SK-N-SH treated with all-trans-retinoic acid at 6 μM for 48 hours (cell line): Measurements from ENCODE around the gene LSM12.

Experiments
- ATAC-seq: fragments of 200-7000 bp; cut with Tn5 transposase; 3 replicates; pipeline ENCODE4 v1.9.1; 2020; ENCODE audit warnings: mild to moderate bottlenecking, moderate library complexity
- BACH2 ChIP-seq: fragments of 250-450 bp; sonication (Bioruptor Pico); IDR thresholded peaks from 2 replicates; pipeline ENCODE4 v1.9.0; 2021; ENCODE audit warnings: mild to moderate bottlenecking, borderline replicate concordance
- GLIS3 ChIP-seq: fragments of 250-450 bp; sonication (Bioruptor Pico); IDR thresholded peaks from 2 replicates; pipeline ENCODE4 v1.5.0; 2020; ENCODE audit warnings: mild to moderate bottlenecking, moderate library complexity
- ISL1 ChIP-seq: fragments of 250-450 bp; sonication (Bioruptor Pico); IDR thresholded peaks from 2 replicates; pipeline ENCODE4 v2.1.2; 2022; ENCODE audit warnings: mild to moderate bottlenecking, moderate library complexity
- OSR1 ChIP-seq: fragments of 250-450 bp; sonication (Bioruptor Pico); IDR thresholded peaks from 2 replicates; pipeline ENCODE4 v1.8.0; 2022; ENCODE audit warnings: moderate library complexity, mild to moderate bottlenecking, inconsistent platforms
- PPARA ChIP-seq: fragments of 250-450 bp; sonication (Bioruptor Pico); IDR thresholded peaks from 2 replicates; pipeline ENCODE4 v1.5.0; 2020; ENCODE audit warnings: mild to moderate bottlenecking, borderline replicate concordance
- SNAI2 ChIP-seq: fragments of 250-450 bp; sonication (Bioruptor Pico); IDR thresholded peaks from 2 replicates; pipeline ENCODE4 v1.5.0; 2020; ENCODE audit warnings: mild to moderate bottlenecking, moderate library complexity
- TCF4 ChIP-seq: fragments of 250-450 bp; sonication (Bioruptor Pico); IDR thresholded peaks from 2 replicates; pipeline ENCODE4 v1.8.0; 2021; ENCODE audit warnings: mild to moderate bottlenecking, moderate library complexity, borderline replicate concordance
- TOX ChIP-seq: fragments of 250-450 bp; sonication (Bioruptor Pico); IDR thresholded peaks from 2 replicates; pipeline ENCODE4 v1.8.0; 2021; ENCODE audit warnings: mild to moderate bottlenecking, moderate library complexity, borderline replicate concordance
- ZC3H10 ChIP-seq: fragments of 250-450 bp; sonication (Bioruptor Pico); IDR thresholded peaks from 2 replicates; pipeline ENCODE4 v1.5.1; 2021; ENCODE audit warnings: mild to moderate bottlenecking, moderate library complexity
- ZFP30 ChIP-seq: fragments of 450-650 bp; formaldehyde crosslinking; IDR thresholded peaks from 2 replicates; pipeline ENCODE4 v1.5.0; 2022; ENCODE audit warnings: mild to moderate bottlenecking, moderate library complexity
- ZNF565 ChIP-seq: fragments of 450-650 bp; formaldehyde crosslinking; conservative IDR thresholded peaks from 2 replicates; pipeline ENCODE4 v1.5.0; 2020; ENCODE audit warnings: low read depth, mild to moderate bottlenecking, moderate library complexity
- ZNF70 ChIP-seq: fragments of 450-650 bp; formaldehyde crosslinking; IDR thresholded peaks from 2 replicates; pipeline ENCODE4 v1.5.0; 2020; ENCODE audit warnings: mild to moderate bottlenecking, moderate library complexity
- ZNF8 ChIP-seq: fragments of 450-650 bp; formaldehyde crosslinking; IDR thresholded peaks from 2 replicates; pipeline ENCODE4 v1.5.0; 2020; ENCODE audit warnings: mild to moderate bottlenecking, moderate library complexity
- TF ChIP-seq, protein P1 (sequence below): fragments of 250-450 bp; sonication (Bioruptor Pico); IDR thresholded peaks from 2 replicates; pipeline ENCODE4 v1.5.0; 2020; ENCODE audit warnings: mild to moderate bottlenecking, moderate library complexity
- TF ChIP-seq, protein P2 (sequence below): fragments of 250-450 bp; sonication (Bioruptor Pico); IDR thresholded peaks from 2 replicates; pipeline ENCODE4 v1.8.0; 2021; ENCODE audit warnings: low read depth, mild to moderate bottlenecking, moderate library complexity, borderline replicate concordance
- TF ChIP-seq, protein P3 (sequence below): fragments of 250-450 bp; sonication (Bioruptor Pico); IDR thresholded peaks from 2 replicates; pipeline ENCODE4 v1.5.1; 2020; ENCODE audit warnings: low read depth, mild to moderate bottlenecking, moderate library complexity
- TF ChIP-seq, protein P4 (sequence below): fragments of 250-450 bp; sonication (Bioruptor Pico); IDR thresholded peaks from 2 replicates; pipeline ENCODE4 v1.5.1; 2021; ENCODE audit warnings: mild to moderate bottlenecking, moderate library complexity
- TF ChIP-seq, protein P5 (sequence below): fragments of 250-450 bp; sonication (Bioruptor Pico); IDR thresholded peaks from 2 replicates; pipeline ENCODE4 v1.8.0; 2020; ENCODE audit warnings: mild to moderate bottlenecking, moderate library complexity, borderline replicate concordance

The LSM12 gene

DNA sequence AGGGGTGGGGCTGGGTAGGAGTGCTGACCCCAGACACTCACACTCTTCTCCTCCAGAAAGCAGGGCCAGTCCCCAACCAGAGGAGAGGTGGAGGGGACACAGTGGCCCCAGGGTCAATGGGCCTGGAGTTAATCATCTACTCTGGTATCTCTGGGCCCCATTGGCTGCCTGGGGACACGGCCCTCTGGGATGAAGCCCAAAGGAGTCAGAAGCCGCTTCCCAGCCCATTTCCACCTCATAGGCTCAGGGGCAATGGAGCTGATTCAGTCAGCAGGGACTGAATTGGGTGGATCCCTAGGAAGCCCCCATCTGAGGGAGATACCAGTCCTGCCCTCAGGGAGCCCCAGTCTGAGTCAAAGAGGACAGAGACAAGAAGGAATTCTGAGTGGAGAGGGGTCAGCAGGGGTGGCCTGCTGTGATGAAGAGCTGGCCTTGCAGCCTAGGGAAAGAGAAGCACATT, 65.0 kb downstream of the LSM12 start:
- no peak for ATAC-seq
- no peak for TF ChIP-seq TOX
- TF ChIP-seq ZNF565 (CRISPR knock-in tag): no peak
- TF ChIP-seq, protein P1, sequence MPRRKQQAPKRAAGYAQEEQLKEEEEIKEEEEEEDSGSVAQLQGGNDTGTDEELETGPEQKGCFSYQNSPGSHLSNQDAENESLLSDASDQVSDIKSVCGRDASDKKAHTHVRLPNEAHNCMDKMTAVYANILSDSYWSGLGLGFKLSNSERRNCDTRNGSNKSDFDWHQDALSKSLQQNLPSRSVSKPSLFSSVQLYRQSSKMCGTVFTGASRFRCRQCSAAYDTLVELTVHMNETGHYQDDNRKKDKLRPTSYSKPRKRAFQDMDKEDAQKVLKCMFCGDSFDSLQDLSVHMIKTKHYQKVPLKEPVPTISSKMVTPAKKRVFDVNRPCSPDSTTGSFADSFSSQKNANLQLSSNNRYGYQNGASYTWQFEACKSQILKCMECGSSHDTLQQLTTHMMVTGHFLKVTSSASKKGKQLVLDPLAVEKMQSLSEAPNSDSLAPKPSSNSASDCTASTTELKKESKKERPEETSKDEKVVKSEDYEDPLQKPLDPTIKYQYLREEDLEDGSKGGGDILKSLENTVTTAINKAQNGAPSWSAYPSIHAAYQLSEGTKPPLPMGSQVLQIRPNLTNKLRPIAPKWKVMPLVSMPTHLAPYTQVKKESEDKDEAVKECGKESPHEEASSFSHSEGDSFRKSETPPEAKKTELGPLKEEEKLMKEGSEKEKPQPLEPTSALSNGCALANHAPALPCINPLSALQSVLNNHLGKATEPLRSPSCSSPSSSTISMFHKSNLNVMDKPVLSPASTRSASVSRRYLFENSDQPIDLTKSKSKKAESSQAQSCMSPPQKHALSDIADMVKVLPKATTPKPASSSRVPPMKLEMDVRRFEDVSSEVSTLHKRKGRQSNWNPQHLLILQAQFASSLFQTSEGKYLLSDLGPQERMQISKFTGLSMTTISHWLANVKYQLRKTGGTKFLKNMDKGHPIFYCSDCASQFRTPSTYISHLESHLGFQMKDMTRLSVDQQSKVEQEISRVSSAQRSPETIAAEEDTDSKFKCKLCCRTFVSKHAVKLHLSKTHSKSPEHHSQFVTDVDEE (CRISPR knock-in tag): no peak
- no peak for TF ChIP-seq ZNF70 (CRISPR knock-in tag)
- no peak for TF ChIP-seq ZFP30 (CRISPR knock-in tag)
- TF ChIP-seq OSR1: no peak
- no peak for TF ChIP-seq PPARA (CRISPR knock-in tag)

DNA sequence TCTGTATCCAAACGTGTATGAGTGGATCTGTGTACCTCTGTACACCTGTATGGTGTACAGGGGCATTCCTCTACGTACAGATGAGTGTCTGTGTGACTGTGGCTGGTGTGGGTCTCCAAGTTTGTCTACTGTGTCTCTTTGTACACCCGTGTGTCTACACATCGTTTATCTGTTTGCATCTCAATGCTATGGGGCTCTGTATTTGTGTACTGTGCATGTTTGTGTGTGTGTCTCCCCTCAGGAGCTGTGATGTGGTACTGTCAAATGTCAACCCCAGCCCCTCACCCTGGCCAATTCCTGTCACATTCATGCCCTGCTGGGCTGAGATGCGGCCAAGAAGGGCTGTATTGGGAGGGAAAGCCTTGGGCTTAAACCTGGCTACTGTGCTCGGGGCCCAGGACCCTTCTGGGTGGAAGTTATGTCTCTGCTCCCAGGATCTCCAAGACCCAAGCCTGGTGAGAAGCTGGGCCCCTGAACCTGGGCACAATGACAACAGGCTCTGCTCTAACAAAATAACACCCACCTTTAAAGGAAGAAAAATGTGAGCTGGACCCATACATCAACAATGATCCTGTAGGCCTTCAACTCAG, 65.5 kb downstream of the LSM12 start:
- no peak for TF ChIP-seq ZNF8 (CRISPR knock-in tag)
- no peak for ATAC-seq

DNA sequence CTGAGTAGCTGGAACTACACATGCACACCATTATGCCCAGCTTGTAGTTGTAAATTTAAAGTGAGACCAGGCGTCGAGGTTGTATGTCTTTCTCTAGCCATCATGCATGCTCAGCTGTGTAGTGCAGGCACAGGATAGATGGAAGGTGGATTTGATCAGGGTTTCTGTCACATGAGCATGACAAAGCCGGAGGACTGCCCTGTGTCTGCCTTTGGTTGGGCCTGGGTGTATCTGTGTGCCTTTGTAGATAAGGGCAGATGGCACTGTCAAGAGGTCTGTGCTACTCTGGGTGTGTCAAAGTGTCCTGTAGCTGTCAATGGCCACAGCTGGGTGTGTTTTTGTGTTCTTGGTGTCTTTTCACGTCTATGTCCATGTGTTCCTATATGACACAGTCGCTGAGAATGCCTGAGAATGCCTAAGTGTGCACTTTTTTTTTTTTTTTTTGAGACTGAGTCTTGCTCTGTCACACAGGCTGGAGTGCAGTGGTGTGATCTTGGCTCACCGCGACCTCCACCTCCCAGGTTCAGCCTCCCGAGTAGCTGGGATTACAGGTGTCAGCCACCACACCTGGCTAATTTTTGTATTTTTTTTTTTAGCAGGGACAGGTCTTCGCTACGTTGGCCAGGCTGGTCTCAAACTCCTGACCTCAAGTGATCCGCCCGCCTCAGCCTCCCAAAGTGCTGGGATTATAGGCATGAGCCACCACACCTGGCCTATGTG, 66.2 kb downstream of the LSM12 start:
- TF ChIP-seq, protein P2, sequence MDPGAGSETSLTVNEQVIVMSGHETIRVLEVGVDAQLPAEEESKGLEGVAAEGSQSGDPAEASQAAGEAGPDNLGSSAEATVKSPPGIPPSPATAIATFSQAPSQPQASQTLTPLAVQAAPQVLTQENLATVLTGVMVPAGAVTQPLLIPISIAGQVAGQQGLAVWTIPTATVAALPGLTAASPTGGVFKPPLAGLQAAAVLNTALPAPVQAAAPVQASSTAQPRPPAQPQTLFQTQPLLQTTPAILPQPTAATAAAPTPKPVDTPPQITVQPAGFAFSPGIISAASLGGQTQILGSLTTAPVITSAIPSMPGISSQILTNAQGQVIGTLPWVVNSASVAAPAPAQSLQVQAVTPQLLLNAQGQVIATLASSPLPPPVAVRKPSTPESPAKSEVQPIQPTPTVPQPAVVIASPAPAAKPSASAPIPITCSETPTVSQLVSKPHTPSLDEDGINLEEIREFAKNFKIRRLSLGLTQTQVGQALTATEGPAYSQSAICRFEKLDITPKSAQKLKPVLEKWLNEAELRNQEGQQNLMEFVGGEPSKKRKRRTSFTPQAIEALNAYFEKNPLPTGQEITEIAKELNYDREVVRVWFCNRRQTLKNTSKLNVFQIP (CRISPR knock-in tag): no peak
- TF ChIP-seq SNAI2 (CRISPR knock-in tag) (no peak), PPARA (CRISPR knock-in tag) (no peak), BACH2 (CRISPR knock-in tag) (no peak), TOX (no peak), ISL1 (CRISPR knock-in tag) (no peak)
- ATAC-seq: no peak

DNA sequence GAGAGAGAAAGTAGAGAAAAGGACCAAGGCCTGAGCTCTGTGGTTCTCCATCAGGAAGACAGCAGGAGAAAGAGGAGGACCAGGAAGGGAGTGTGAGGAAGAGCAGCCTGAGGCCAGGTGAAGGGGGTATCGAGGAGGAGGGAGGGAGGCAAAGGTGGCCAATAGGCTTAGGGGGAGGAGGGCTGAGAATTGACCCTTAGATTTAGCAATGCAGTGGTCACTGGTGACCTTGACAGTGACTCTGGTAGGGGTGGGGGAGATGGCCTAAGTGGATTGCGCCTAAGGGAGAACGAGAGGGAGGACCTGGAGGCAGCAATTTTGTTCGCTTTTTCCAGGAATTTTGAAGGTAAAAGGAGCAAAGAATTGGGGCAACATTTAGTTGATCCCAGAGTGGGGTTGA, 67.4 kb downstream of the LSM12 start:
- no peak for ATAC-seq
- TF ChIP-seq ZC3H10 (CRISPR knock-in tag): no peak
- TF ChIP-seq, protein P3, sequence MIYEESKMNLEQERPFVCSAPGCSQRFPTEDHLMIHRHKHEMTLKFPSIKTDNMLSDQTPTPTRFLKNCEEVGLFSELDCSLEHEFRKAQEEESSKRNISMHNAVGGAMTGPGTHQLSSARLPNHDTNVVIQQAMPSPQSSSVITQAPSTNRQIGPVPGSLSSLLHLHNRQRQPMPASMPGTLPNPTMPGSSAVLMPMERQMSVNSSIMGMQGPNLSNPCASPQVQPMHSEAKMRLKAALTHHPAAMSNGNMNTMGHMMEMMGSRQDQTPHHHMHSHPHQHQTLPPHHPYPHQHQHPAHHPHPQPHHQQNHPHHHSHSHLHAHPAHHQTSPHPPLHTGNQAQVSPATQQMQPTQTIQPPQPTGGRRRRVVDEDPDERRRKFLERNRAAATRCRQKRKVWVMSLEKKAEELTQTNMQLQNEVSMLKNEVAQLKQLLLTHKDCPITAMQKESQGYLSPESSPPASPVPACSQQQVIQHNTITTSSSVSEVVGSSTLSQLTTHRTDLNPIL: no peak
- TF ChIP-seq TCF4 (CRISPR knock-in tag): no peak
- TF ChIP-seq, protein P2 (CRISPR knock-in tag): no peak
- no peak for TF ChIP-seq GLIS3
- no peak for TF ChIP-seq PPARA (CRISPR knock-in tag)
- no peak for TF ChIP-seq TOX
- TF ChIP-seq, protein P4, sequence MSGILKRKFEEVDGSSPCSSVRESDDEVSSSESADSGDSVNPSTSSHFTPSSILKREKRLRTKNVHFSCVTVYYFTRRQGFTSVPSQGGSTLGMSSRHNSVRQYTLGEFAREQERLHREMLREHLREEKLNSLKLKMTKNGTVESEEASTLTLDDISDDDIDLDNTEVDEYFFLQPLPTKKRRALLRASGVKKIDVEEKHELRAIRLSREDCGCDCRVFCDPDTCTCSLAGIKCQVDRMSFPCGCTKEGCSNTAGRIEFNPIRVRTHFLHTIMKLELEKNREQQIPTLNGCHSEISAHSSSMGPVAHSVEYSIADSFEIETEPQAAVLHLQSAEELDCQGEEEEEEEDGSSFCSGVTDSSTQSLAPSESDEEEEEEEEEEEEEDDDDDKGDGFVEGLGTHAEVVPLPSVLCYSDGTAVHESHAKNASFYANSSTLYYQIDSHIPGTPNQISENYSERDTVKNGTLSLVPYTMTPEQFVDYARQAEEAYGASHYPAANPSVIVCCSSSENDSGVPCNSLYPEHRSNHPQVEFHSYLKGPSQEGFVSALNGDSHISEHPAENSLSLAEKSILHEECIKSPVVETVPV (CRISPR knock-in tag): no peak
- TF ChIP-seq, protein P5, sequence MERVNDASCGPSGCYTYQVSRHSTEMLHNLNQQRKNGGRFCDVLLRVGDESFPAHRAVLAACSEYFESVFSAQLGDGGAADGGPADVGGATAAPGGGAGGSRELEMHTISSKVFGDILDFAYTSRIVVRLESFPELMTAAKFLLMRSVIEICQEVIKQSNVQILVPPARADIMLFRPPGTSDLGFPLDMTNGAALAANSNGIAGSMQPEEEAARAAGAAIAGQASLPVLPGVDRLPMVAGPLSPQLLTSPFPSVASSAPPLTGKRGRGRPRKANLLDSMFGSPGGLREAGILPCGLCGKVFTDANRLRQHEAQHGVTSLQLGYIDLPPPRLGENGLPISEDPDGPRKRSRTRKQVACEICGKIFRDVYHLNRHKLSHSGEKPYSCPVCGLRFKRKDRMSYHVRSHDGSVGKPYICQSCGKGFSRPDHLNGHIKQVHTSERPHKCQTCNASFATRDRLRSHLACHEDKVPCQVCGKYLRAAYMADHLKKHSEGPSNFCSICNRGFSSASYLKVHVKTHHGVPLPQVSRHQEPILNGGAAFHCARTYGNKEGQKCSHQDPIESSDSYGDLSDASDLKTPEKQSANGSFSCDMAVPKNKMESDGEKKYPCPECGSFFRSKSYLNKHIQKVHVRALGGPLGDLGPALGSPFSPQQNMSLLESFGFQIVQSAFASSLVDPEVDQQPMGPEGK: no peak
- no peak for TF ChIP-seq ZFP30 (CRISPR knock-in tag)
- no peak for TF ChIP-seq ZNF565 (CRISPR knock-in tag)
- TF ChIP-seq, all 23 proteins: peak for 0
